Osteocyte (in vitro differentiated cells): Measurements from ENCODE around the gene CLIC1. TPM values are rescaled to one million over a fixed set of nuclear protein-coding genes. Genes with fewer than 3 reads are reported as not detected.

ENCODE experiments used
- DNase-seq: peaks from one replicate; pipeline ENCODE4 v3.0.0; 2021; ENCODE audit warnings: mixed read lengths; ENCODE audit not compliant: unreplicated experiment; ENCODE audit errors: extremely low spot score
- H3K27ac Mint-ChIP-seq: one replicate; pipeline ENCODE4 v1.8.0; 2021; ENCODE audit warnings: mild to moderate bottlenecking, mixed read lengths; ENCODE audit not compliant: unreplicated experiment
- H3K27me3 Mint-ChIP-seq: one replicate; pipeline ENCODE4 v1.8.0; 2021; ENCODE audit warnings: mixed read lengths; ENCODE audit not compliant: unreplicated experiment
- H3K36me3 Mint-ChIP-seq: one replicate; pipeline ENCODE4 v1.8.0; 2021; ENCODE audit warnings: mixed read lengths; ENCODE audit not compliant: unreplicated experiment
- H3K4me1 Mint-ChIP-seq: one replicate; pipeline ENCODE4 v1.8.0; 2021; ENCODE audit warnings: mixed read lengths; ENCODE audit not compliant: unreplicated experiment
- H3K4me3 Mint-ChIP-seq: one replicate; pipeline ENCODE4 v1.8.0; 2021; ENCODE audit warnings: mild to moderate bottlenecking, moderate library complexity, mixed read lengths; ENCODE audit not compliant: unreplicated experiment
- H3K9me3 Mint-ChIP-seq: one replicate; pipeline ENCODE4 v1.8.0; 2021; ENCODE audit warnings: mixed read lengths; ENCODE audit not compliant: unreplicated experiment
- total RNA-seq: library from RNA; stranded (reverse); gene quantifications from 2 replicates; pipeline ENCODE4 v1.2.1, GENCODE V29; 2021
- TF ChIP-seq, protein P1 (sequence below): fragments of 200-600 bp; sonication (generic); IDR thresholded peaks from 2 replicates; pipeline ENCODE4 v1.5.0; 2021; ENCODE audit warnings: antibody characterized with exemption, mild to moderate bottlenecking, moderate library complexity

Gene CLIC1
- total RNA-seq, 1 donor from 2014 or later: 230 TPM

- Mint-ChIP-seq H3K27me3 (no peaks in the 10 kb centered on the region), H3K36me3 (peaks cover 25% of the 10 kb centered on the region), H3K27ac (no peak overlapping the region), H3K4me3 (no peak overlapping the region), H3K9me3 (no peaks in the 10 kb centered on the region), H3K4me1 (peaks cover 18% of the 10 kb centered on the region)
- no peak for DNase-seq
- TF ChIP-seq, protein P1, sequence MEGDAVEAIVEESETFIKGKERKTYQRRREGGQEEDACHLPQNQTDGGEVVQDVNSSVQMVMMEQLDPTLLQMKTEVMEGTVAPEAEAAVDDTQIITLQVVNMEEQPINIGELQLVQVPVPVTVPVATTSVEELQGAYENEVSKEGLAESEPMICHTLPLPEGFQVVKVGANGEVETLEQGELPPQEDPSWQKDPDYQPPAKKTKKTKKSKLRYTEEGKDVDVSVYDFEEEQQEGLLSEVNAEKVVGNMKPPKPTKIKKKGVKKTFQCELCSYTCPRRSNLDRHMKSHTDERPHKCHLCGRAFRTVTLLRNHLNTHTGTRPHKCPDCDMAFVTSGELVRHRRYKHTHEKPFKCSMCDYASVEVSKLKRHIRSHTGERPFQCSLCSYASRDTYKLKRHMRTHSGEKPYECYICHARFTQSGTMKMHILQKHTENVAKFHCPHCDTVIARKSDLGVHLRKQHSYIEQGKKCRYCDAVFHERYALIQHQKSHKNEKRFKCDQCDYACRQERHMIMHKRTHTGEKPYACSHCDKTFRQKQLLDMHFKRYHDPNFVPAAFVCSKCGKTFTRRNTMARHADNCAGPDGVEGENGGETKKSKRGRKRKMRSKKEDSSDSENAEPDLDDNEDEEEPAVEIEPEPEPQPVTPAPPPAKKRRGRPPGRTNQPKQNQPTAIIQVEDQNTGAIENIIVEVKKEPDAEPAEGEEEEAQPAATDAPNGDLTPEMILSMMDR: no peak
Measured at GRCh38 chr6:31725502-31726350, 10.6 kb downstream of the CLIC1 start.

GRCh38 chr6:31723980-31724691, 12.2 kb downstream of the CLIC1 start:
- Mint-ChIP-seq H3K9me3 (no peaks in the 10 kb centered on the region), H3K27ac (no peak overlapping the region), H3K4me3 (no peak overlapping the region), H3K4me1 (peaks cover 10% of the 10 kb centered on the region), H3K27me3 (no peaks in the 10 kb centered on the region), H3K36me3 (peaks cover 22% of the 10 kb centered on the region)
- no peak for DNase-seq
- TF ChIP-seq, protein P1: no peak

- Mint-ChIP-seq H3K4me3 (no peak within 1 kb of the TSS), H3K4me1 (peaks cover 3% of the 10 kb centered on the region), H3K9me3 (no peaks in the 10 kb centered on the region), H3K36me3 (peaks cover 22% of the 10 kb centered on the region), H3K27ac (no peak within 1 kb of the TSS), H3K27me3 (no peaks in the 10 kb centered on the region)
- TF ChIP-seq, protein P1: no peak
- DNase-seq: no peak
Measured at GRCh38 chr6:31723245-31723979, 12.9 kb downstream of the CLIC1 start, which contains the start of gene MPIG6B. Gene MPIG6B (plus strand): TSS chr6:31723373. CDS start chr6:31723384, 11 bp downstream.

DNA sequence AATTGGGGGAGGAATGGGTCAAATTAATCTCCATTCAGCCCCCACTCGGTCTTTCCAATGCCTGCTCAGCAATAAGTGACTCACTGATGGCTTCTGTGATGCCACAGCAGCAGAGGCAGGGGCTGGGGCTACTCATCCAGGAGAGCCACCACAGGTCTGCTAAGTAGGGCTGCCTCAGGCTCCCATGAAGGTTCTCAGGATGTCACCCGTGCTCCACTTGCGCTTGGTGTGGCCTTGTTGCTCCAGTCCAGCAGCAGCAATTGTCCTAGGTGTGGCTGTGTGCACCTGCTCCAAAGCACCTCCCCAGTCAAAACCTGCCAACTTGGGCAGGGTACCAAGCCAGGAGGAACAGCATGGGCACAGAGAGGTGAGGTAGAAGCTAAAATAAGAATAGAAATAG, 14.2 kb downstream of the CLIC1 start:
- no peaks in the 10 kb centered on the region for H3K27me3 Mint-ChIP-seq
- no peaks in the 10 kb centered on the region for H3K4me1 Mint-ChIP-seq
- H3K9me3 Mint-ChIP-seq: no peaks in the 10 kb centered on the region
- H3K36me3 Mint-ChIP-seq: peaks cover 17% of the 10 kb centered on the region
- TF ChIP-seq, protein P1: no peak
- DNase-seq: no peak
- no peak overlapping the region for H3K4me3 Mint-ChIP-seq
- H3K27ac Mint-ChIP-seq: no peak overlapping the region
